GM23338 (cell line): ENCODE data around the gene SPATA31C2. TPM values are rescaled to one million over a fixed set of nuclear protein-coding genes. Genes with fewer than 3 reads are reported as not detected.

Experiments used
- ATAC-seq: fragments of 200-7000 bp; cut with Tn5 transposase; 3 replicates; pipeline ENCODE4 v1.9.1; 2020
- DNase-seq: peaks from one replicate; pipeline ENCODE4 v3.0.0-alpha.2; 2015; ENCODE audit warnings: low spot score
- H2AFZ ChIP-seq: fragments of 200-600 bp; sonication (generic); 2 replicates; pipeline ENCODE4 v1.8.0; 2016; ENCODE audit warnings: antibody characterized with exemption, mild to moderate bottlenecking, moderate library complexity
- H3F3A ChIP-seq: fragments of 200-600 bp; sonication (generic); replicated peaks from 2 replicates; pipeline ENCODE4 v1.8.0; 2017; ENCODE audit warnings: antibody characterized with exemption, mixed run types, low read depth
- H3K27ac ChIP-seq: fragments of 200-600 bp; sonication (generic); 2 replicates; pipeline ENCODE4 v1.6.1; 2016; ENCODE audit warnings: low read depth
- H3K27me3 ChIP-seq: fragments of 200-600 bp; sonication (generic); 2 replicates; pipeline ENCODE4 v1.8.0; 2016; ENCODE audit warnings: mild to moderate bottlenecking, mixed run types, moderate library complexity; ENCODE audit not compliant: insufficient read depth
- H3K36me3 ChIP-seq: fragments of 200-600 bp; sonication (generic); 2 replicates; pipeline ENCODE4 v1.8.0; 2016; ENCODE audit warnings: mild to moderate bottlenecking; ENCODE audit not compliant: insufficient read depth
- H3K4me1 ChIP-seq: fragments of 200-600 bp; sonication (generic); 2 replicates; pipeline ENCODE4 v1.8.0; 2016; ENCODE audit warnings: mild to moderate bottlenecking, moderate library complexity; ENCODE audit not compliant: insufficient read depth
- H3K4me2 ChIP-seq: fragments of 200-600 bp; sonication (generic); 2 replicates; pipeline ENCODE4 v1.7.1; 2017; ENCODE audit warnings: mixed run types
- H3K4me3 ChIP-seq: fragments of 200-600 bp; sonication (generic); 2 replicates; pipeline ENCODE4 v1.6.1; 2016; ENCODE audit warnings: mixed run types
- H3K79me2 ChIP-seq: fragments of 200-600 bp; sonication (generic); replicated peaks from 2 replicates; pipeline ENCODE4 v1.8.0; 2017; ENCODE audit warnings: mild to moderate bottlenecking; ENCODE audit not compliant: insufficient read depth
- H3K9me2 ChIP-seq: fragments of 200-600 bp; sonication (generic); 2 replicates; pipeline ENCODE4 v1.8.0; 2017; ENCODE audit not compliant: insufficient read depth
- H4K20me1 ChIP-seq: fragments of 200-600 bp; sonication (generic); replicated peaks from 2 replicates; pipeline ENCODE4 v1.8.0; 2017; ENCODE audit warnings: mild to moderate bottlenecking; ENCODE audit not compliant: insufficient read depth
- H3K27ac Mint-ChIP-seq: 2 replicates; pipeline ENCODE4 v1.8.0; 2020; ENCODE audit warnings: inconsistent platforms, mild to moderate bottlenecking, moderate library complexity, mixed read lengths
- H3K27me3 Mint-ChIP-seq: 3 replicates; pipeline ENCODE4 v1.8.0; 2022; ENCODE audit warnings: low read depth, mild to moderate bottlenecking, moderate library complexity, mixed read lengths, inconsistent platforms; ENCODE audit not compliant: insufficient read depth, poor library complexity
- H3K36me3 Mint-ChIP-seq: 3 replicates; pipeline ENCODE4 v1.8.0; 2021; ENCODE audit warnings: low read depth, mild to moderate bottlenecking, inconsistent platforms, moderate library complexity, mixed read lengths
- H3K4me1 Mint-ChIP-seq: 3 replicates; pipeline ENCODE4 v1.8.0; 2020; ENCODE audit warnings: mild to moderate bottlenecking, inconsistent platforms, mixed read lengths
- H3K4me3 Mint-ChIP-seq: 3 replicates; pipeline ENCODE4 v1.8.0; 2021; ENCODE audit warnings: moderate library complexity, mild to moderate bottlenecking, inconsistent platforms, mixed read lengths
- H3K9me3 Mint-ChIP-seq: 3 replicates; pipeline ENCODE4 v1.8.0; 2020; ENCODE audit warnings: moderate library complexity, mild to moderate bottlenecking, inconsistent platforms, mixed read lengths
- CREB1 ChIP-seq: fragments of 250-450 bp; sonication (Bioruptor Pico); IDR thresholded peaks from 2 replicates; pipeline ENCODE4 v1.5.0; 2020; ENCODE audit warnings: low read depth, mild to moderate bottlenecking, moderate library complexity
- ETS1 ChIP-seq: IDR thresholded peaks from 2 replicates; pipeline ENCODE4 v1.6.1; 2016; ENCODE audit warnings: antibody characterized with exemption
- EZH2 ChIP-seq: fragments of 200-600 bp; sonication (generic); IDR thresholded peaks from one replicate; pipeline ENCODE4 v1.8.0; 2017; ENCODE audit warnings: antibody characterized with exemption, mild to moderate bottlenecking, low read depth; ENCODE audit not compliant: unreplicated experiment
- EZH2phosphoT487 ChIP-seq: fragments of 200-600 bp; sonication (generic); IDR thresholded peaks from one replicate; pipeline ENCODE4 v1.8.1; 2018; ENCODE audit warnings: antibody characterized with exemption; ENCODE audit not compliant: unreplicated experiment
- JUNB ChIP-seq: IDR thresholded peaks from one replicate; pipeline ENCODE4 v1.6.1; 2016; ENCODE audit warnings: antibody characterized with exemption; ENCODE audit not compliant: unreplicated experiment
- NANOG ChIP-seq: IDR thresholded peaks from 2 replicates; pipeline ENCODE4 v1.6.1; 2016; ENCODE audit warnings: antibody characterized with exemption, borderline replicate concordance
- POLR2AphosphoS5 ChIP-seq: IDR thresholded peaks from 2 replicates; pipeline ENCODE4 v1.6.1; 2016; ENCODE audit warnings: antibody characterized with exemption, low read depth
- REST ChIP-seq: IDR thresholded peaks from one replicate; pipeline ENCODE4 v1.6.1; 2018; ENCODE audit warnings: antibody characterized with exemption; ENCODE audit not compliant: unreplicated experiment
- STAT1 ChIP-seq: IDR thresholded peaks from one replicate; pipeline ENCODE4 v1.6.1; 2016; ENCODE audit warnings: antibody characterized with exemption; ENCODE audit not compliant: unreplicated experiment
- ZNF114 ChIP-seq: fragments of 250-450 bp; sonication (Bioruptor Pico); IDR thresholded peaks from 2 replicates; pipeline ENCODE4 v1.5.0; 2020; ENCODE audit warnings: mild to moderate bottlenecking, moderate library complexity
- ZNF331 ChIP-seq: fragments of 250-450 bp; sonication (Bioruptor Pico); IDR thresholded peaks from 2 replicates; pipeline ENCODE4 v1.5.0; 2020; ENCODE audit warnings: low read depth, mild to moderate bottlenecking, moderate library complexity
- ZNF462 ChIP-seq: fragments of 250-450 bp; sonication (Bioruptor Pico); IDR thresholded peaks from 2 replicates; pipeline ENCODE4 v1.5.0; 2020; ENCODE audit warnings: mild to moderate bottlenecking, moderate library complexity
- polyA plus RNA-seq: library from polyadenylated mRNA; unstranded; fragments of >200 nt; fragmentation: Nextera tagmentation; extraction: Ambion mirVana; gene quantifications from 2 replicates; pipeline ENCODE4 v1.2.1, GENCODE V29; 2016
- total RNA-seq: library from RNA; depleted of rRNA; stranded (reverse); fragments of >200 nt; shearing (Covaris generic); gene quantifications from 2 replicates; pipeline ENCODE4 v1.2.3, GENCODE V29; 2014
- TF ChIP-seq, protein P1 (sequence below), 2 experiments: fragments of 200-600 bp in 1 of 2; sonication (generic) in 1 of 2; conservative IDR thresholded peaks; 2 replicates each; pipeline versions ENCODE4 v1.5.1 to v1.6.1; 2016 to 2017; ENCODE audit warnings: antibody characterized with exemption in 2 of 2, low read depth in 2 of 2, mild to moderate bottlenecking in 2 of 2, moderate library complexity in 1 of 2

SPATA31C2 gene
- total and polyA plus RNA-seq, 2 experiments from 2014 or later = 0.08 to 0.35 TPM

GRCh38 chr9:88143957-88144625, 5.8 kb upstream of the SPATA31C2 start:
- Histone ChIP-seq H3K36me3 (no peaks in the 10 kb centered on the region), H3K4me3 (no peak overlapping the region), H3K4me1 (no peaks in the 10 kb centered on the region), H3K27me3 (no peaks in the 10 kb centered on the region), H2AFZ (no peak overlapping the region), H4K20me1 (no peaks in the 10 kb centered on the region), H3K79me2 (no peaks in the 10 kb centered on the region), H3F3A (no peaks in the 10 kb centered on the region), H3K4me2 (no peak overlapping the region), H3K27ac (no peak overlapping the region), H3K9me2 (0 out of 2 replicates have a peak, but pooled peaks cover 2% of the 10 kb centered on the region)
- H3K4me3 Mint-ChIP-seq = no peak overlapping the region
- H3K36me3 Mint-ChIP-seq = no peaks in the 10 kb centered on the region
- no peaks in the 10 kb centered on the region; the same call in 2 of the 3 replicates for H3K9me3 Mint-ChIP-seq
- H3K27ac Mint-ChIP-seq = no peak overlapping the region
- no peaks in the 10 kb centered on the region for H3K4me1 Mint-ChIP-seq
- DNase-seq = no peak
- no peak for ATAC-seq
- no peaks in the 10 kb centered on the region for H3K27me3 Mint-ChIP-seq
- no peak for TF ChIP-seq EZH2phosphoT487
- TF ChIP-seq CREB1 (CRISPR knock-in tag) = no peak
- TF ChIP-seq, protein P1, sequence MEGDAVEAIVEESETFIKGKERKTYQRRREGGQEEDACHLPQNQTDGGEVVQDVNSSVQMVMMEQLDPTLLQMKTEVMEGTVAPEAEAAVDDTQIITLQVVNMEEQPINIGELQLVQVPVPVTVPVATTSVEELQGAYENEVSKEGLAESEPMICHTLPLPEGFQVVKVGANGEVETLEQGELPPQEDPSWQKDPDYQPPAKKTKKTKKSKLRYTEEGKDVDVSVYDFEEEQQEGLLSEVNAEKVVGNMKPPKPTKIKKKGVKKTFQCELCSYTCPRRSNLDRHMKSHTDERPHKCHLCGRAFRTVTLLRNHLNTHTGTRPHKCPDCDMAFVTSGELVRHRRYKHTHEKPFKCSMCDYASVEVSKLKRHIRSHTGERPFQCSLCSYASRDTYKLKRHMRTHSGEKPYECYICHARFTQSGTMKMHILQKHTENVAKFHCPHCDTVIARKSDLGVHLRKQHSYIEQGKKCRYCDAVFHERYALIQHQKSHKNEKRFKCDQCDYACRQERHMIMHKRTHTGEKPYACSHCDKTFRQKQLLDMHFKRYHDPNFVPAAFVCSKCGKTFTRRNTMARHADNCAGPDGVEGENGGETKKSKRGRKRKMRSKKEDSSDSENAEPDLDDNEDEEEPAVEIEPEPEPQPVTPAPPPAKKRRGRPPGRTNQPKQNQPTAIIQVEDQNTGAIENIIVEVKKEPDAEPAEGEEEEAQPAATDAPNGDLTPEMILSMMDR (conservative IDR thresholded peaks at IDR 0.05; ENCODE audit: low read depth in 2 of 2) = no peak
- no peak for TF ChIP-seq ZNF462 (CRISPR knock-in tag)
- TF ChIP-seq EZH2 = no peak
- no peak for TF ChIP-seq ZNF331
- no peak for TF ChIP-seq POLR2AphosphoS5
- TF ChIP-seq NANOG = no peak
- TF ChIP-seq JUNB = no peak
- TF ChIP-seq STAT1 = no peak
- TF ChIP-seq ETS1 = no peak
- TF ChIP-seq ZNF114 (CRISPR knock-in tag) = no peak
- TF ChIP-seq REST = no peak
